ENCODE results near the gene ATXN7L3. TPM values are rescaled to one million over a fixed set of nuclear protein-coding genes. Genes with fewer than 3 reads are reported as not detected.
"Not testable (repeated sequence)": the region's sequence is repeated elsewhere in the genome, so short reads cannot be mapped to it uniquely, and the experiment has no call there.

ATXN7L3 gene
- polyA plus RNA-seq (2013, experiment 1 of 2; ENCODE audit: insufficient read length), result 55.5 TPM
- 58.8 TPM for polyA plus RNA-seq (2013, experiment 2 of 2; ENCODE audit: insufficient read length)

DNA sequence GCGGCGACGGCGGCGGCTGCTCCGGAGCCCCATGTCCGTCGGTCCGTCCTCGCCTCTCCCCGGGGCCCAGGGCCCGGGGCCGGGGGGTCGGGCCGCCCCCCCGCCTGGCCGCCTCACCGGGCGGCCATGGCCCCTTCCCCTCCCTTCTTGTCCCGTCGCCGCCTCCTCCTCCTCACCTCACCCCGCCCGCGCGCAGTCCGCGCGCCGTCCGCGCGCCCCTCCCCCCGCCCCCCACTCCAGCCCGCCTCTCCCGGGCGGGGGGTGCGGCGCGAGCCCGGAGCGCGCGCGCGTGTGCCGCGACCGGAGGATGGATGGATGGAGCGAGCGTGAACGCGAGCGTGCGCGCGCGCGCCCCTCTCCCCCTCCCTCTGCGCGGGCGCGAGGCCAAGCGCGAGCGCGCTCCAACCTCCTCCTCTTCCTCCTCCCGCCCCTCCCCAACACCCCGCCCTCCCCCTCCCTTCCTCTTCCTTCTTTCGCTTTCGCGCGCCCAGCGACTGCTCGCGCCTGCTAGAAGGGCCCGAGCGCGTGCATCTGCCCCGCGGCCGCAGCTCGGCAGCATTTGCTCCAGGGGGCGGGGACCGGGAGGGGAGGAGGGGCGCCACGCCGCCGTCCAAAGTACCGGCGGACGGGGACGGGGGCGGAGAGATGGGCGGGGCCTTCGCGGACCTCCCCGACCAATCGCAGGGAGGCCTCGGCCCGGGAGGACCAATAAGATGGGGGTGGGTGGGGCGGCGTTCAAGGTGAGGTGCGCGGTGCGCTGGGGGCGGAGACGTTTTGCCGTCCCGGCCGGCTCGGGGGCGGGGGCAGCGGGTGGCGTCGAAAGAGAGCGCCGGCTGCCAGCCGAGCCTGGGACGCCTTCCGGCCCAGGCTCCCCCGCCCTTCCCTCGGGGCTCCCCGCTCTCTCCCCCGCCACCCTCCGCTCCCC is at the start of gene ATXN7L3:
Gene ATXN7L3, minus strand, starts transcription at position 332 of the 925 bp plus-strand sequence. CDS start 1,814 bp downstream, outside the sequence.
- DNase-seq, result peak; percentile 99

- DNase-seq, result no peak
Measured at GRCh38 chr17:44247876-44248736, 48.4 kb upstream of the ATXN7L3 start.

DNA sequence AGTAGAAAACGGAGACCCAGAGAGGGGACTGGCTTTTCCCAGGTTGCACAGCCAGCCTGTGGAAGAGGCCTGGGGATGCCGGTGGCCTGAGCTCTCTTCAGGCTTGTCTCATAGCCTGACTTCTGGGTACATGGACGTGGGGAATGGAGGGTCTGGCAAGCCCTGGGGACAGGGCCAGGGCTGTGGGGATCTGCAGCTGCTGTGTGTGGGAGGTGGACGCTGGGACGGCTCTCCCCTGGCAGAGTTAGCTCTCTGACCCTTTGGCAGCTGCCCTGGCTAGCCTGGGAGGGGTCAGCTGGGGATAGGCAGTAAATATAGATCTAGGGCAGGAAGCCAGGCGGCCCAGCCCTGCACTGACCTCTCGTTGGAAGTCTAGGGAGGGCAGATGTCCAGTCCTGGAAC is 47.8 kb upstream of the ATXN7L3 start:
- no peak for DNase-seq

GRCh38 chr17:44241106-44241624 is 41.5 kb upstream of the ATXN7L3 start:
- DNase-seq, result no peak

DNA sequence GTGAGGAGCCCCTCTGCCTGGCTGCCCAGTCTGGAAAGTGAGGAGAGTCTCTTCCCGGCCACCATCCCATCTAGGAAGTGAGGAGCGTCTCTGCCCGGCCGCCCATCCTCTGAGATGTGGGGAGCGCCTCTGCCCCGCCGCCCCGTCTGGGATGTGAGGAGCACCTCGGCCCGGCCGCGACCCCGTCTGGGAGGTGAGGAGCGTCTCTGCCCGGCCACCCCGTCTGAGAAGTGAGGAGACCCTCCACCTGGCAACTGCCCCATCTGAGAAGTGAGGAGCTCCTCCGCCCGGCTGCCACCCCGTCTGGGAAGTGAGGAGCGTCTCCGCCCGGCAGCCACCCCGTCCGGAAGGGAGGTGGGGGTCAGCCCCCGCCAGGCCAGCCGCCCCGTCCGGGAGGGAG is 38.2 kb upstream of the ATXN7L3 start:
- DNase-seq, result not testable (repeated sequence)

GRCh38 chr17:44236444-44236991 is 36.8 kb upstream of the ATXN7L3 start:
- DNase-seq, result no peak

DNA sequence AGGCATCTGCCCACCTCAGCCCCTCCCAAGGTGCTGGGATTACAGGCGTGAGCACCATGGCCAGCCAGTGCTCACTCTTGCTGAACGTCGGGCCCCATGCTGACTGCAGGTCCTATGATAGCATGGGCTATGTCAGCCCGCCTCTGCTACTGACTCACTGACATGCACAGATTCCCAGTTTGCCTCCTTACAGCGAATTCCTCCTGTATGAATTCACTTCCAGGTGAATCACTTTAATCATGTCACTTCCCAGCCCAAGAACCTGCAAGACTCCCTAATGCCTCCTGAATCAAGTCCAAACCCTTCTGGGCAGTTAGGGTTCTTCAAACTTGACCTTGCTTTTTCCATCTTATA is 35.9 kb upstream of the ATXN7L3 start:
- DNase-seq, result no peak

- no peak for DNase-seq
Measured at GRCh38 chr17:44233582-44233981, 33.9 kb upstream of the ATXN7L3 start.

GRCh38 chr17:44232061-44232460 is 32.4 kb upstream of the ATXN7L3 start:
- DNase-seq, result no peak

DNA sequence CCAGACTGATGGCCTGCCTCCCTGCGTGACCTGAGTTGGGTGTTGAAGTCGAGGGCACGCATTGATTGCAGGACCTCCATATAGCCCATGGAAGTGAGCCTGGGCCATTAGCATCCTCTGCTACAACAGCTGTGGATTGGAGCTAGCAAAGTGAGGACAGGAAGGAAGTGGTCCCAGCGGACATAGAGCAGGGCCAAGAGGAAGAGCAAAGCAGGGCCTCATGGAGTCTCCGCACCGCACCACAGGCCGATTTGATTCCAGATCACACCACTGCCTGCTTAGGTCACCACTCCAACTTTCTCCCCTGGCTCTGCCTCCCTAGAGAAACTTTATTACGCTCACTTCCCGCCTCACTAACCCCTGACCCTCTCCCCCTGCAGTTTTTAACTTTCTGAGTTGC is 30.5 kb upstream of the ATXN7L3 start:
- no peak for DNase-seq

GRCh38 chr17:44229090-44229489 is 29.4 kb upstream of the ATXN7L3 start:
- DNase-seq, result no peak

- peak; percentile 42 for DNase-seq
Measured at GRCh38 chr17:44223541-44224071, 23.9 kb upstream of the ATXN7L3 start.

DNA sequence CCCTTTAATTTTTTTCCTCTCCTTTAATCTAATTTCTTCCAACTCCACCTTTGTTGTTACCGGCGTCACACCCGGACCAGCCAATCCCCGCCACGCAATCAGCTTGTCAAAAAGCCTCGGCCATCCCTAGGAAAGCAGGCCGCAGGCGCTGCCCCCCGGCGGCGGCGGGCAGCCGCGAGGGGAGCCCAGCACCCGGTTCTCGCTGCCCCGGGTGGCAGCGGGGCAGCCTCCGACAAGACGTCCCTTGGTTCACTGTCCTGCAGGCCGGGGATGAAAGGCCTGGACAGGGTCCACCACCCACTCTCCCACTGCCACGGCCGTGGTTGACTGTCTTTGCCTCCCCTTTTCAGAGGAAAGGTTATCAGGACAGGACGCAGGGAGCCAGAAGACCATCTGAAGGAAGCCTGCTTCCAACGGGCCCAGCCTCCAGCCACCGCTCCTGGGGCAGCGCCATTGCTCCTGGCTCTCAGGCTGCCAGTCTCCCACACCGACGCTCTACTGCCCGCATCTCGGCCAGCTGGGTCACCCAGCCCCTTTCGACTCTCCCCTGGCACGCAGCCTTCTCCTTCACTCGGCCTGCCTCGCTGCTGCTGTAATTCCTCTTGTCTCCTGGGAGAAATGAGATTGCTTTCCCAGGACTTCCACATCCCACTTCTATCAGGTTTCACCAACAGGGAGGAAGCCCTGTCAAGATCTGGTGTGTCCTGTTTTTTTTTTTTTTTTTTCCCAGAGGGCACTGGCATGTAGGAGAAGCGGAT is 22.6 kb upstream of the ATXN7L3 start:
- peak; percentile 73 for DNase-seq

DNA sequence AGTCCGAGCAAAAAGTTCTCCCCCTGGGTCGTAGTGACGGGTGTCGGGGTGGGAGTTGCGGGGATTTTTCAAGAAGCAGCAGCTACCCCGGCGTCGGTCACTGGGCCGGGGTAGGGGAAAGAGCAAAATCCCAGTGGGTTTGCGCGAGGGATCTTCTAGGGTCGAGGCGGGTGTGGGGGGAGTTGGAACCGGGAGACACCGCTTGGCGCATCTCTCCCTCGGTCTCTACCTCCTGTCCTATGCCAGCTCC is 22.1 kb upstream of the ATXN7L3 start:
- DNase-seq, result no peak

DNA sequence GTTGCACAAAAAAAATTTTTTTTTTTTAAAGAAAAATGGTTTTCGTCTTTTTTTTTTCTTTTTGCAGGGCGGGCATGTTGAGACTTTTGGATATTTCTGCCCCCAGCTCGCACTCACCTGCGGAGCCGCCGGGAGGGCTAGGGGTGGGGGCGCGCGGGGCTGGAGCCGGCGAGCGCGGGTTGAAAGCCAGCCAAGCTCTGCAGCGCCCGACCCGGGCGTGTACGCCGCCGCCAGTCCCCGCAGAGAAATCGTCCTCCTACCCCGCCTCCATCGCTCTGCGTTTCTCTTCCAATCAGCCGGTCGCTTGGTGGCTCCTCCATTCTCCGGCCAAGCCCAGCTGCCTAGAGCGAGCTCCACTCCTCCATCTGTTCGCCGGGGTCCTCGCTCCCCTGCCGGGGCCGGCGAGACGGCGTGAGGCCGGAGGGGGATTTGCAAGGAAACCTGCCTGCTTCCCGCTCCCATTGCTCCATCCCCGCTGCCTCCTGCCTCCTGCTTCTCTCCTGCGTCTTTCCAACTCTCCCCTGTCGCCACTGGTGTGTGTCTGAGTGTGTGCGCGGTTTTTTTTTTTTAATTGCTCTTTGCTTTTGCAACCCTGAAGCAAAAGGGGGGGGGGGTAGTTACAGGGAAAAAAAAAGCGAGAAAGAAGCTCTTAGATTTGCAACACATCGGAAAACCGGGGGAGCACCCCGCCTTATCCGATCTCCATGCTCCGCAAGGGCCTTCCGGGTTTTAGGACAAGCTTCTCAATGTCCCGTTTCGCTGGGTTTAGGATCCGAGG is 21.6 kb upstream of the ATXN7L3 start:
- peak; percentile 82 for DNase-seq

GRCh38 chr17:44220213-44221083 is 20.8 kb upstream of the ATXN7L3 start:
- peak; percentile 50 for DNase-seq

GRCh38 chr17:44219616-44220212 is 20.0 kb upstream of the ATXN7L3 start, which contains the start of gene UBTF:
TSS of gene UBTF (minus strand) at chr17:44219675. CDS start at chr17:44218229, 1,446 bp downstream.
- DNase-seq, result peak; percentile 83

- peak; percentile 76 for DNase-seq
Measured at GRCh38 chr17:44219108-44219615, 19.5 kb upstream of the ATXN7L3 start.
